GM12865 (cell line): Measurements from ENCODE around the gene FOXA3.

Source experiments
- DNase-seq: peaks from one replicate; pipeline ENCODE4 v3.0.0; 2010; ENCODE audit warnings: low read depth
- H3K4me3 ChIP-seq: 2 replicates; pipeline ENCODE4 v1.5.1; 2011; ENCODE audit warnings: mild to moderate bottlenecking, low read depth, low read length, control low read depth
- CTCF ChIP-seq: IDR thresholded peaks from 2 replicates; pipeline ENCODE4 v1.5.1; 2011; ENCODE audit warnings: low read length, control low read depth, low read depth, inconsistent platforms; ENCODE audit not compliant: insufficient read depth; ENCODE audit errors: missing control alignments

FOXA3 gene

DNA sequence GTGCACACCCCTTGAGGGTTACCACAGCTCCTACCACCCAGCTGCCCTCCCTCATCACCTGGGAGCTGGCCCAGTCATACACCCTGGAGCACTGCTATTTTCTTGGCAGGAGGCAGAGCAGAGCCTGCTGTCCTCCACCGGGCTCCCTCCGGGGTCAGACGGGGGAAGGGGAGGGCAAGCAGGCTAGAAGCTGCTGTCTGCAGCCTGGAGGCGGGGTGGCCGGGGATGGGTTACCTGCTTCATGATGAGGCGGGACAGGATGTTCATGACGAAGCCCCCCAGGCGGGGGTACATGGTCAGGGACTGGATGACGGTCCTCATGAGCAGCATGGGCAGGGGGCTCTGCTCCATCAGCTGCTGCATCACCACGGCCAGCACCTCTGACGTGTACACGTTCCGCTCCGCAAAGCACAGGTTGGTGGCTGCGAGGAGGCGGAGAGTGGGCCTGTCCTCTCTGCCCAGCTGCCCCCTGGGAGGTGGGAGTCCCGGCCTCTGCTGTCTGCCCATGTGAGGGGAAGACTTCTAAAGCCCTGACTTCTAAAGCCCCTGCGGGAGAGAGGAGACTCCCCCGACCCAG lies 46.3 kb upstream of the FOXA3 start:
- no peak for TF ChIP-seq CTCF
- DNase-seq = no peak
- no peak overlapping the region for H3K4me3 ChIP-seq

GRCh38 chr19:45819769-45820168 lies 44.4 kb upstream of the FOXA3 start:
- no peak for DNase-seq
- TF ChIP-seq CTCF = no peak
- no peak overlapping the region for H3K4me3 ChIP-seq

- no peak overlapping the region for H3K4me3 ChIP-seq
- no peak for DNase-seq
Observed at GRCh38 chr19:45820413-45821102, 43.6 kb upstream of the FOXA3 start.

DNA sequence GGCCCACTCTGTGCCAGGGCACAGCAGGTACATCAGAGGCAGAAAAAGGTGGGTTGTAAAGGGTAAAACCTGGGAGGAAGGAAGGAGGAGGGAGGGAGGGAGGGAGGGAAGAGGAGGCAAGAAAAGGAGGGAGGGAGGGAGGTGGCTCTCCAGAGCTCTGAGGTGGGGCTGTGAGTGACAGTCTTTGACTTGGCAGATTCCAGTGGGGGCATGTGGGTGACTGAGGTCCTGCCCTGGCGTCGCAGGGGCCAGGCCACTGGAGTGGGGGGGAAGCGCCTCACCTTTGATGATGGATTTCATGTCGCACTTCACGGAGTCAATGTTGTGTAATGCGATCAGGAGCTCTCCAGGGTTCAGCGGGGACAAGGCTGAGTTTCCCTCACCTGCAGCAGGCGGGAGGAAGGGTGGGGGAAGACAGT lies 43.0 kb upstream of the FOXA3 start:
- TF ChIP-seq CTCF = no peak
- no peak for DNase-seq
- no peak overlapping the region for H3K4me3 ChIP-seq

More at GRCh38 chr19:45820413-45821102, 43.6 kb upstream of the FOXA3 start:
- TF ChIP-seq CTCF = no peak

GRCh38 chr19:45821570-45821969 lies 42.6 kb upstream of the FOXA3 start:
- DNase-seq = no peak
- no peak for TF ChIP-seq CTCF
- H3K4me3 ChIP-seq = no peak overlapping the region

DNA sequence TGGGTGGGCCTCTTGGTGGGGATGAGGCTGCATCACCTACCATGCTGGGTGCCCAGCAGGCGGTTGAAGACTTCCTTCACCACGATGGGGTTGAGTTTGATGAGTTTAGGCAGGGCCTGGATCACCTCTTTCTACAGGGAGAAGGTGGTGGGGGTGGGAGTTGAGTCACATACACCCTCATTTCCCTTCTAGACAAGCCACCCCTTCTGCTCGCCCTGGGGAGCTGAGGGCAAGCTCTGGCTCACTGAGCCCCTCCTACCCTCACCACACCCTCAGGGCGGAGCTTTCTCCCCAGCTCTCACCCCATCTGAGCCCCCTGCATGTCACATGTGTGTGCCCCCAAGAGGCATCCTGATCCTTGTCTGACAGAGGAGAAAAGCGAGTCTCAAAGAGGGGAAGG lies 41.4 kb upstream of the FOXA3 start:
- no peak for TF ChIP-seq CTCF
- H3K4me3 ChIP-seq = no peak overlapping the region
- DNase-seq = no peak

DNA sequence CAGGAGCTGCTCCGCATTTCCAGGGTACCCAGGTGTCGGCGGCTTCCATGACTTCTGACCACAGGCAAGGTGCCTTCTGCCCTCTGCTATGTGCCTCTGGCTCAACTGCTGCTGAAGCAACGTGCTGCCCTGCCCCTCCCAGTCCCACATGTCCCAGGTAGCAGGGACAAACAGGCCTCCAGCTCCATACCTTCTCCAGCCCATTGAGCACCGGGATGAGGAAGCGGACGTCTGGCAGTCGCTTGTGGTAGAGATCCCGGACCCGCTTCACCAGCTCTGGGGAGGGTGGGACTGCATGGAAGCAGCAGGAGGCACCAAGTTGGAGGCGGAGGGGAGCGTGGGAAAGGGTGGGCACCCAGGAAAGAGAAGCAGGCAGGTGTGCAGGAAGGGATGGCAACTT lies 40.9 kb upstream of the FOXA3 start:
- TF ChIP-seq CTCF = no peak
- no peak overlapping the region for H3K4me3 ChIP-seq
- no peak for DNase-seq
